ENCODE results near the gene HS1BP3.
A peak's percentile ranks its signal among the peaks of the same experiment; 100 is the strongest.

The HS1BP3 gene

GRCh38 chr2:20656561-20656960, 5.7 kb upstream of the HS1BP3 start:
- TF ChIP-seq EZH2 (IDR thresholded peaks at IDR 0.05; ENCODE audit: borderline replicate concordance, low read depth, low read length, severe bottlenecking): no peak
- TF ChIP-seq, protein P1, sequence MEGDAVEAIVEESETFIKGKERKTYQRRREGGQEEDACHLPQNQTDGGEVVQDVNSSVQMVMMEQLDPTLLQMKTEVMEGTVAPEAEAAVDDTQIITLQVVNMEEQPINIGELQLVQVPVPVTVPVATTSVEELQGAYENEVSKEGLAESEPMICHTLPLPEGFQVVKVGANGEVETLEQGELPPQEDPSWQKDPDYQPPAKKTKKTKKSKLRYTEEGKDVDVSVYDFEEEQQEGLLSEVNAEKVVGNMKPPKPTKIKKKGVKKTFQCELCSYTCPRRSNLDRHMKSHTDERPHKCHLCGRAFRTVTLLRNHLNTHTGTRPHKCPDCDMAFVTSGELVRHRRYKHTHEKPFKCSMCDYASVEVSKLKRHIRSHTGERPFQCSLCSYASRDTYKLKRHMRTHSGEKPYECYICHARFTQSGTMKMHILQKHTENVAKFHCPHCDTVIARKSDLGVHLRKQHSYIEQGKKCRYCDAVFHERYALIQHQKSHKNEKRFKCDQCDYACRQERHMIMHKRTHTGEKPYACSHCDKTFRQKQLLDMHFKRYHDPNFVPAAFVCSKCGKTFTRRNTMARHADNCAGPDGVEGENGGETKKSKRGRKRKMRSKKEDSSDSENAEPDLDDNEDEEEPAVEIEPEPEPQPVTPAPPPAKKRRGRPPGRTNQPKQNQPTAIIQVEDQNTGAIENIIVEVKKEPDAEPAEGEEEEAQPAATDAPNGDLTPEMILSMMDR (IDR thresholded peaks at IDR 0.05; ENCODE audit: borderline replicate concordance, extremely low read depth, low read length, poor library complexity, severe bottlenecking): no peak
- Histone ChIP-seq H3K4me2 (ENCODE audit: insufficient read depth, low read length) (no peak overlapping the region), H3K9ac (ENCODE audit: low read depth, low read length) (no peak overlapping the region), H3K27me3 (ENCODE audit: insufficient read depth, low read length, poor library complexity) (peaks cover 5% of the 10 kb centered on the region), H2AFZ (ENCODE audit: low read depth, low read length) (no peak overlapping the region), H4K20me1 (ENCODE audit: insufficient read depth, low read length) (no peaks in the 10 kb centered on the region), H3K27ac (ENCODE audit: low read length) (no peak overlapping the region), H3K9me3 (ENCODE audit: insufficient read depth, low read length, severe bottlenecking) (no peaks in the 10 kb centered on the region), H3K79me2 (ENCODE audit: insufficient read depth, low read length) (no peaks in the 10 kb centered on the region), H3K4me3 (ENCODE audit: low read depth in 1 of 2, low read length in 2 of 2) (no peak overlapping the region), H3K4me1 (ENCODE audit: insufficient read depth, low read length) (peaks cover 3% of the 10 kb centered on the region), H3K36me3 (ENCODE audit: insufficient read depth, low read length) (no peaks in the 10 kb centered on the region)
- ATAC-seq (ENCODE audit: insufficient read depth, low read depth) (no peak), DNase-seq (no peak)

DNA sequence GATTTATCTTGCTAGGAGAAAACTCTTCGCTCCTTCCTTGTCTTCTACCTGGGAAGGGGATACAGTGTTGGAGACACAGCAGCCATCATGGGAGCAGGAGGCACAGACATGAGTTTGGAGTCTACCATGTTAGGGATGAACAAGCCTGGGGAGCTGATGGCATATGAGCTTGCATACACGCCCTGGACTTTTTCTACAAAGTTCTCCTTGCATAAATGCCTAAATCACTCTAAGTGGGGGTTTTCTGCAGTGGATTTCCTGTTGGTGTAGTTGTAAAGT, 3.6 kb upstream of the HS1BP3 start:
- Histone ChIP-seq H3K4me1 (ENCODE audit: insufficient read depth, low read length) (peaks cover 22% of the 10 kb centered on the region), H3K4me2 (ENCODE audit: insufficient read depth, low read length) (no peak overlapping the region)
- TF ChIP-seq, protein P1 (IDR thresholded peaks at IDR 0.05; ENCODE audit: borderline replicate concordance, extremely low read depth, low read length, poor library complexity, severe bottlenecking): no peak

GRCh38 chr2:20653695-20654534, 3.0 kb upstream of the HS1BP3 start:
- no peak overlapping the region for H2AFZ ChIP-seq (ENCODE audit: low read depth, low read length)
- DNase-seq (no peak), ATAC-seq (ENCODE audit: insufficient read depth, low read depth) (no peak)
- H3K27me3 ChIP-seq (ENCODE audit: insufficient read depth, low read length, poor library complexity): peaks cover 5% of the 10 kb centered on the region
- H3K27ac ChIP-seq (ENCODE audit: low read length): no peak overlapping the region
- H3K9me3 ChIP-seq (ENCODE audit: insufficient read depth, low read length, severe bottlenecking): no peaks in the 10 kb centered on the region
- no peak overlapping the region for H3K4me2 ChIP-seq (ENCODE audit: insufficient read depth, low read length)
- H4K20me1 ChIP-seq (ENCODE audit: insufficient read depth, low read length): no peaks in the 10 kb centered on the region
- H3K4me1 ChIP-seq (ENCODE audit: insufficient read depth, low read length): peaks cover 23% of the 10 kb centered on the region
- TF ChIP-seq, protein P1 (IDR thresholded peaks at IDR 0.05; ENCODE audit: borderline replicate concordance, extremely low read depth, low read length, poor library complexity, severe bottlenecking): peak; percentile 5
- TF ChIP-seq EZH2 (IDR thresholded peaks at IDR 0.05; ENCODE audit: borderline replicate concordance, low read depth, low read length, severe bottlenecking): no peak
- no peaks in the 10 kb centered on the region for H3K36me3 ChIP-seq (ENCODE audit: insufficient read depth, low read length)
- peaks cover 5% of the 10 kb centered on the region; the same call in 1 of the 2 replicates for H3K79me2 ChIP-seq (ENCODE audit: insufficient read depth, low read length)
- no peak overlapping the region for H3K9ac ChIP-seq (ENCODE audit: low read depth, low read length)
- no peak overlapping the region for H3K4me3 ChIP-seq (ENCODE audit: low read depth in 1 of 2, low read length in 2 of 2)

More for the DNA sequence above, 3.6 kb upstream of the HS1BP3 start:
- Histone ChIP-seq H3K79me2 (ENCODE audit: insufficient read depth, low read length) (peaks cover 5% of the 10 kb centered on the region; the same call in 1 of the 2 replicates), H3K27me3 (ENCODE audit: insufficient read depth, low read length, poor library complexity) (peaks cover 5% of the 10 kb centered on the region), H2AFZ (ENCODE audit: low read depth, low read length) (no peak overlapping the region), H3K9ac (ENCODE audit: low read depth, low read length) (no peak overlapping the region), H3K36me3 (ENCODE audit: insufficient read depth, low read length) (no peaks in the 10 kb centered on the region), H3K27ac (ENCODE audit: low read length) (no peak overlapping the region), H3K9me3 (ENCODE audit: insufficient read depth, low read length, severe bottlenecking) (no peaks in the 10 kb centered on the region), H3K4me3 (ENCODE audit: low read depth in 1 of 2, low read length in 2 of 2) (no peak overlapping the region), H4K20me1 (ENCODE audit: insufficient read depth, low read length) (no peaks in the 10 kb centered on the region)
- ATAC-seq (ENCODE audit: insufficient read depth, low read depth) (no peak), DNase-seq (no peak)

Data from DND-41 (cell line).